ENCODE data around the gene LCN6. TPM values are rescaled to one million over a fixed set of nuclear protein-coding genes. Genes with fewer than 3 reads are reported as not detected.
"Not testable (repeated sequence)": the region's sequence is repeated elsewhere in the genome, so short reads cannot be mapped to it uniquely, and the experiment has no call there.

LCN6 gene
- total RNA-seq, 1 donor from 2014 or later, result not detected

- no peak for DNase-seq
These were observed 11.4 kb upstream of the LCN6 start for GRCh38 chr9:136759436-136760325.

- no peak for DNase-seq
These were observed 10.7 kb upstream of the LCN6 start for GRCh38 chr9:136759001-136759400.

GRCh38 chr9:136757751-136758140 is 9.4 kb upstream of the LCN6 start:
- DNase-seq, result no peak

GRCh38 chr9:136757328-136757727 is 9.0 kb upstream of the LCN6 start:
- DNase-seq, result peak; percentile 50

- DNase-seq, result no peak
These were observed 8.5 kb upstream of the LCN6 start for GRCh38 chr9:136756836-136757235.

GRCh38 chr9:136756134-136756438 is 7.8 kb upstream of the LCN6 start:
- DNase-seq, result no peak

GRCh38 chr9:136755302-136756133 is 7.2 kb upstream of the LCN6 start:
- not testable (repeated sequence) for DNase-seq

GRCh38 chr9:136754626-136755301 is 6.4 kb upstream of the LCN6 start:
- no peak for DNase-seq

GRCh38 chr9:136754059-136754572 is 5.8 kb upstream of the LCN6 start:
- DNase-seq, result no peak

- no peak for DNase-seq
These were observed 5.2 kb upstream of the LCN6 start for GRCh38 chr9:136753371-136754058.

GRCh38 chr9:136751814-136752213 is 3.5 kb upstream of the LCN6 start:
- DNase-seq, result no peak

- no peak for DNase-seq
These were observed 2.9 kb upstream of the LCN6 start for GRCh38 chr9:136751244-136751643.

- no peak for DNase-seq
These were observed 2.2 kb upstream of the LCN6 start for GRCh38 chr9:136750526-136750925.

GRCh38 chr9:136748666-136749611 is 614 bp upstream of the LCN6 start:
- DNase-seq, result no peak

- DNase-seq, result no peak
These were observed 914 bp downstream of the LCN6 start for GRCh38 chr9:136747161-136748060.

- DNase-seq, result no peak
These were observed 1.7 kb downstream of the LCN6 start for GRCh38 chr9:136746621-136747020.

GRCh38 chr9:136746155-136746490 is 2.2 kb downstream of the LCN6 start:
- DNase-seq, result no peak

- DNase-seq, result no peak
These were observed 2.8 kb downstream of the LCN6 start for GRCh38 chr9:136745389-136746154.

GRCh38 chr9:136744773-136745172 is 3.6 kb downstream of the LCN6 start:
- DNase-seq, result no peak
